ENCODE data around the gene PSMB1.

- TF ChIP-seq POLR2AphosphoS5 (IDR thresholded peaks at IDR 0.05) (no peak), POLR2A (IDR thresholded peaks at IDR 0.05) (no peak), EP300 (IDR thresholded peaks at IDR 0.05) (no peak)
- TF ChIP-seq, protein P1, sequence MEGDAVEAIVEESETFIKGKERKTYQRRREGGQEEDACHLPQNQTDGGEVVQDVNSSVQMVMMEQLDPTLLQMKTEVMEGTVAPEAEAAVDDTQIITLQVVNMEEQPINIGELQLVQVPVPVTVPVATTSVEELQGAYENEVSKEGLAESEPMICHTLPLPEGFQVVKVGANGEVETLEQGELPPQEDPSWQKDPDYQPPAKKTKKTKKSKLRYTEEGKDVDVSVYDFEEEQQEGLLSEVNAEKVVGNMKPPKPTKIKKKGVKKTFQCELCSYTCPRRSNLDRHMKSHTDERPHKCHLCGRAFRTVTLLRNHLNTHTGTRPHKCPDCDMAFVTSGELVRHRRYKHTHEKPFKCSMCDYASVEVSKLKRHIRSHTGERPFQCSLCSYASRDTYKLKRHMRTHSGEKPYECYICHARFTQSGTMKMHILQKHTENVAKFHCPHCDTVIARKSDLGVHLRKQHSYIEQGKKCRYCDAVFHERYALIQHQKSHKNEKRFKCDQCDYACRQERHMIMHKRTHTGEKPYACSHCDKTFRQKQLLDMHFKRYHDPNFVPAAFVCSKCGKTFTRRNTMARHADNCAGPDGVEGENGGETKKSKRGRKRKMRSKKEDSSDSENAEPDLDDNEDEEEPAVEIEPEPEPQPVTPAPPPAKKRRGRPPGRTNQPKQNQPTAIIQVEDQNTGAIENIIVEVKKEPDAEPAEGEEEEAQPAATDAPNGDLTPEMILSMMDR (IDR thresholded peaks at IDR 0.05), result no peak
Measured at GRCh38 chr6:170500955-170501590, 52.0 kb downstream of the PSMB1 start.
